HG02885 (cell line): Measurements from ENCODE around the gene GDF10.

Experiments used
- ATAC-seq: cut with Tn5 transposase; IDR thresholded peaks from one replicate; pipeline ENCODE4 v1.9.1; 2021; ENCODE audit warnings: mild to moderate bottlenecking; ENCODE audit not compliant: unreplicated experiment, poor library complexity

The GDF10 gene

GRCh38 chr10:47330366-47330765 is 30.4 kb downstream of the GDF10 start:
- no peak for ATAC-seq

GRCh38 chr10:47330804-47331203 is 30.8 kb downstream of the GDF10 start:
- no peak for ATAC-seq

GRCh38 chr10:47331491-47331890 is 31.5 kb downstream of the GDF10 start:
- ATAC-seq = no peak

GRCh38 chr10:47331954-47332353 is 32.0 kb downstream of the GDF10 start:
- ATAC-seq = no peak

GRCh38 chr10:47332371-47332770 is 32.4 kb downstream of the GDF10 start:
- no peak for ATAC-seq

GRCh38 chr10:47332946-47333345 is 32.9 kb downstream of the GDF10 start:
- no peak for ATAC-seq

GRCh38 chr10:47333532-47333931 is 33.5 kb downstream of the GDF10 start:
- ATAC-seq = no peak

- no peak for ATAC-seq
These were observed 34.7 kb downstream of the GDF10 start for GRCh38 chr10:47334466-47335295.

GRCh38 chr10:47335906-47336305 is 35.9 kb downstream of the GDF10 start:
- ATAC-seq = no peak

GRCh38 chr10:47336387-47337134 is 36.6 kb downstream of the GDF10 start:
- no peak for ATAC-seq

- ATAC-seq = no peak
These were observed 37.3 kb downstream of the GDF10 start for GRCh38 chr10:47337310-47337709.

- no peak for ATAC-seq
These were observed 39.3 kb downstream of the GDF10 start for GRCh38 chr10:47339186-47339735.

- ATAC-seq = no peak
These were observed 40.0 kb downstream of the GDF10 start for GRCh38 chr10:47339759-47340607.

GRCh38 chr10:47340608-47341170 is 40.7 kb downstream of the GDF10 start:
- ATAC-seq = peak; percentile 56

- ATAC-seq = no peak
These were observed 45.2 kb downstream of the GDF10 start for GRCh38 chr10:47344996-47345870.

- no peak for ATAC-seq
These were observed 46.7 kb downstream of the GDF10 start for GRCh38 chr10:47346581-47347302.

- ATAC-seq = no peak
These were observed 47.3 kb downstream of the GDF10 start for GRCh38 chr10:47347303-47347675.

- no peak for ATAC-seq
These were observed 48.2 kb downstream of the GDF10 start, which contains the start of gene RBP3 for GRCh38 chr10:47348138-47348651. TSS of gene RBP3 (plus strand) at chr10:47348363. CDS start at chr10:47348485, 122 bp downstream.
